Stimulated activated CD8-positive, alpha-beta memory T cell treated with anti-CD3 and anti-CD28 coated beads, Interleukin-12 subunit alpha, Interleukin-12 subunit beta, amount 100 ng/mL, for 24 hours (primary cell): ENCODE results near the gene TSC22D4.

Source experiments
- DNase-seq: peaks from one replicate; pipeline ENCODE4 v3.0.0-alpha.2; 2020; ENCODE audit errors: extremely low read depth

Gene TSC22D4

DNA sequence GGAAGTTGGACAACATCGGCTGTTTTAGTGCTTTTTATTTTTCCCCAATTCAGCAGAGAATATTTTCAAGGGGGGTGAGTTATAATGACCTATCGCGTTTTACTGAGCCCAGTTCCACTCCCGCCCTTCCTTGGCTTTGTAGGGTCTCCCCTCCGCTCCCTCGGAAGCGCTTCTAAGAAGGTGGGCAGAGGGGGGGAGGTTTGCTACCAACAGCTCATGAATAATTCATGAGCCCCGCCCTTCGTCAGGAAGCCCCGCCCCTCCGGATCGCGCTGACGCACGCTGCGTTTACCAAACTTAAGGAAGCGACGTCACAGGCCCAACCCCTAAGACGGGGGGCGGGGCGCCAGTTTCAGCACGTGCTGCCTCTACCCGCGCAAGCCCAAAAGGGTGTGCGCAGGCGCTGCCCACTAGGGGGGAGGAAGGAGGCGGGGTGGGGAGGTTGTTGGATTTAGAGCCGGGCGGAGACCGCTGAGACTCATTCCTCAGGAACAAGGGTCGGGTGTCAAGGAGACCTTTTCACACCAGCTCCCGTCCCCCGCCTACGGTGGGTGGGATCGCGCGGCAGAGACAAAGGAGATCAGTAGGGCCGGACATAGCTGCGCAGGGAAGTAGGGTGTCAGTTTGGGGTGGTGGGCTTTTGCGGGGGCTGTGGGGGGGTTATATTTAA, 49.9 kb downstream of the TSC22D4 start:
- peak; percentile 100 for DNase-seq

DNA sequence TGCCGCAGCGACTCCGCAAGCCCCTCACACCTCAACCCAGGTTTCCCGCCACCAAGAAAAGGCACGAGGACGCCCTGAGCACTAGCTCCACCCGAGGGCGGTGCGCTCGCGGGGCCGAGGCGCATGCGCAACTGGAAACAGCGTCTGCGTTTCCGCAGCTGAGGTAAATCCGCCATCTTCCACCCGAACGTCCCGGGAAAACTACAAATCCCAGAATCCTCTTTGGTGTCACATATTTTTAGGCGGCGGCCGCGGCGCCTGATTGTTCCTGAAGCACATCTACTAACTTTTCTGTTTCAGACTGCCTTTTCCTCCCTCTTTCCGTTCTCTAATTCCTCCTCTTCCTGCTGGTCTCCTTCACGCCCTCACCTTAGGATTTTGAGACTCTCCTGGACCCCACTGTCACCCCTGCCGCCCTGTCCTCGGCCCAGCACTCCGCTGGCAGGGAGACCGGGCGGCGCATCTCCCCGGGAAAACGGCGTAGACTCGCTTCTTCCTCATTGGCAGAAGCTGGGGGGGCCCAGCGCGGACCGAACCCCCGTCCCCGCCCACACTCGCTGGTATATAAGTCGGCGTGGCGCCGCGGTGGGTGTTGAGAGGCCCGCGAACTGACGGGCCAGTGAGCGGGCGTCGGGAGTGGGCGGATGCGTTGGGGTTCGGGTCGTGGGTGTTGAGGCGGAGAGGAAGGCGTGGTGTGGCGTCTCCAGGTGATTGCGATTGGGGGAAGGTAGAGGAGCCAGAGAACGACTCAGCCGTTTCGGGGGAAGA, 50.6 kb downstream of the TSC22D4 start, which contains the start of gene ZCWPW1:
Gene ZCWPW1, minus strand, starts transcription at position 505 of the 768 bp plus-strand sequence. CDS start 8,054 bp downstream, outside the sequence.
- peak; percentile 93 for DNase-seq

DNA sequence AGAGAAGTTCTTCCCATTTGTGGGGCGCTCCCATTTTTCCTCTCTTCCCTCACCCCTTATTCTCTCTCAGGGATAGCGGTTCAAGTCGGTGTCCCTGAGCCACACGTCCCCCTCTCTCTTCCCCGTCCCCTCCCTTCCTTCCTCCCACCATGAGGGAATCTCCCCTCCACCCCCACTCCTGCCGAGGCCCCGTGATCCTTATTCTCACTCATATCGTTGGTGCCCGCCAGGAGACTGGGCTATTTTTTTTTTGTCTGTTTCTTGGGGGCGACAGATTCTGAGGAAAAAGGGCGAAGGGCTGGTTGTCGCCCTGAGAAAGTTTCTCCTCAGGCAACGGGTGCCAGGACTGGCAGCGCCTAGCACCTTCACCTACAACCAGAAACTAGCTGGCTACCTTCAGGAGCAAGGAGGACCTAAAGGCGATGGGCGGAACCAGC, 51.2 kb downstream of the TSC22D4 start:
- DNase-seq = no peak

DNA sequence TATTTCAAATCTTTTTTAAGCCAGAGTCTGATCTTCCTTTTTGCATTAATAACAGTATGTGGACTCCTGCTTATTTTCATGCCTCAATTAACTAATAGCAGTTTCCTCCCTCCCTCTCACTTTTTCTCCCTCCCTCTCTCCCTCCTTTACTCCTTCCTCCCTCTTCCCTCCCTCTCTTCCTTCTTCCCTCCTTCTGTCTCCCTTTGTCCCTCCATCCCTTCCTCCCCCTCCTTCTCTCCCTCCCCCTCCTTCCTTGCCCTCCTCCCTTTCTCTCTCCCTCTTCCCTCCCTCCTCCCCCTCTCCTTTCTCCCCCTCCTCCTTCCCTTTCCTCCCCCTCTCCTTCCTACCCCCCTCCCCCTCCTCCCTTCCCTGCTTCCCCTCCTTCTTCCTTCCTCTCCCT, 52.5 kb downstream of the TSC22D4 start:
- no peak for DNase-seq

DNA sequence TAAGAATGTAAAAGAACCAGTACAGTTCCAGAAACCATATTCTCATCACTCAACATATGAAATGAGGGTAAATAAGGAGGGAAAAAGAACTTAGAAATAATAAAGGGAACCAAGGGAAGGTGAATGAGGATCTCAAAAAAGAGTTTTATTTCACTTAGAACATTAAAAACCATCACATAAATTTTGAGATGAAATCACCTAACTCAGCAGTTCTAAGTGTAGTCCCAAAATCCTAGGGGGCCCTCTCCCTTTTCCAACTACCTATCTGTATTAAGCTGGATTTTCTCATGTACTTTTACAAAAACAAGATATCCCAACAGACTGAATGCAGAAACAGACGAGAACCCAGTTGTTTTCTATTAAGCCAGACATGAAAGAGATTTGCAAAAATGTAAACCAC, 53.7 kb downstream of the TSC22D4 start:
- no peak for DNase-seq

DNA sequence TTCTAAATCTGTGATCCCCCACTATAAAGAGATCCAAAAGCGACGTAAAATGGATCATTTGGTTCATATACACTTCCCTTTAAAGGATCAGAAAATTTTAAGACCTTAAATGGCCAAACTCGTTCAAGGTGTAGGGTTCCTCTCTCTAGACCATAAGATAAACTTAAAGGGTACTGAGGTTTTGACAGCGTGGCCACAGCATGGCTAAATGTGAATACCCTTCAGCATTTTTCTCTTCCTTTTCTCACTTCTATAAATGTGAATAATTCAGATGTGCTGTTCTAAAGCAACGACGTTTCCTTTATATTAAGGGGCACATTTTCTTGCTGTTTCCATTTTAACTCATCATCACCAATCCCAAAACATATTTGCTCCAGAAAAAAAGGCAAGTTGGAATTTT, 55.7 kb downstream of the TSC22D4 start:
- DNase-seq = no peak

DNA sequence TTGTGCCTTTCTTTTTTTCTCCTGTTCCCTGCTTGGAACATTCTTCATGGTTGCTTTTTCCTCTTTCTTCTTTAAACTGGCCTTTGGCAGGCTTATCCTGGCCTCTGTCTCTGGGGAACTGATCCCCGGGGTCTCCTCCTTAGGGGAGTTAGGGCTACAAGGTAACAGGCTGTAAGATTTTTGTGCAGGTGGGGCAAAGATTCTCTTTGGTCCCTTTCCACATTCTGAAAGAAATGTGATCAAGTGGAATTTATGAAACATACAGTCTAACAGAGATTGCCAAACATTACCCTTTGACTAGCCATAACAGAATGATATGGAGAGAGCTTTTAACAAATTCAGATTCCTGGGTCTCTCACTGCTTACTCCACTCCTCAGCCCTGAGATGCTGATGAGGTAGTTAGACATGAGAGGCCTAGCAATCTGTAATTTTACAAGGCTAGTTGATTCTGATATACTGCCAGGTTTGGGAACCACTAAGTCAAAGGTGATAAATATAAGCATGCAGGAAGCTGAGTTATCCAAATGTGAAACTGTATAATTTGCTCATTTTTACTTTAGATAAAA, 59.3 kb downstream of the TSC22D4 start:
- DNase-seq = no peak

DNA sequence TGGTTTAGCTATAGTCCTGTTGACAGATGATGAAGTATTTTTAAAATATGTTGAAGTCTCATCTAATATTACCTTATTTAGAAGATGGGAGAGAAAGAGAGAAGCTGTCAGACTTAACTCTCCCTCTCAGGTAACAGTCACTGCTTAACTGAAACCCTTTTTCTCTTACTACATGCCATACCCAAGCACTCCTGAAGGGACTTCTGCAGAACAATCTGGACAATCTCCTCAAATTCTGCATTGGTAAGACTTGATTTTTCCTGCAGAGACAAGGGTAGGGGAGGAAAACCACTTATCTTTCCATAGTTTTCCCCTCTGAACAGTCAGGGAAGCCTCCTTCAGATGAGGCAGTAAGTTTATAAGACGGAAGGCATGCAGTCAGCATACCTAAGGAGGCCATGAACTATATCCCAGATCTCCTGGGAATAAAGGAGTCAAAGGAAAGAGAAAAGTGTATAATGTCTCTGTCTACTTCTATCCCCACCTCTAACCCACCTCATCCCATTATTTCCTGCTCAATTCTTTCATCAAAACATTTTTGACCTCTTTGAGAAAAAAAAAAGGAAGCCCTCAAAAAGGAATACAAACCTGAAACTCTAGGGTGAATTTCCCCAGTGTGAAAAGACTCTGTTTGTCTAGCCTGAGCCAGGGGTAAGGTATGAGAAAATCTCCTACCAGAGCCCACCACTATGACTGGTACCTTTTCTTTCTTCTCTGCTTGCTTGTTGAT, 59.9 kb downstream of the TSC22D4 start:
- DNase-seq = no peak
